ENCODE measurements around the gene PIEZO1.

The PIEZO1 gene

GRCh38 chr16:88732961-88733294, 52.1 kb downstream of the PIEZO1 start:
- no peak for DNase-seq

- DNase-seq, result peak; percentile 35
These were observed 52.7 kb downstream of the PIEZO1 start for GRCh38 chr16:88732172-88732960.

GRCh38 chr16:88731699-88732098, 53.3 kb downstream of the PIEZO1 start:
- no peak for DNase-seq

GRCh38 chr16:88730632-88731607, 54.1 kb downstream of the PIEZO1 start:
- peak; percentile 75 for DNase-seq

GRCh38 chr16:88727871-88728270, 57.1 kb downstream of the PIEZO1 start:
- peak; percentile 81 for DNase-seq

- no peak for DNase-seq
These were observed 58.0 kb downstream of the PIEZO1 start for GRCh38 chr16:88726981-88727380.

- DNase-seq, result no peak
These were observed 58.6 kb downstream of the PIEZO1 start for GRCh38 chr16:88726408-88726749.

GRCh38 chr16:88725609-88726407, 59.2 kb downstream of the PIEZO1 start:
- no peak for DNase-seq

- DNase-seq, result no peak
These were observed 60.0 kb downstream of the PIEZO1 start for GRCh38 chr16:88724855-88725555.

GRCh38 chr16:88723911-88724310, 61.1 kb downstream of the PIEZO1 start:
- no peak for DNase-seq

GRCh38 chr16:88723507-88723887, 61.5 kb downstream of the PIEZO1 start:
- DNase-seq, result no peak

GRCh38 chr16:88722784-88723506, 62.1 kb downstream of the PIEZO1 start:
- DNase-seq, result no peak

- no peak for DNase-seq
These were observed 62.9 kb downstream of the PIEZO1 start for GRCh38 chr16:88721815-88722755.

- DNase-seq, result no peak
These were observed 63.8 kb downstream of the PIEZO1 start for GRCh38 chr16:88721236-88721635.

- no peak for DNase-seq
These were observed 64.5 kb downstream of the PIEZO1 start for GRCh38 chr16:88720396-88720970.

- no peak for DNase-seq
These were observed 65.1 kb downstream of the PIEZO1 start for GRCh38 chr16:88719933-88720296.

- no peak for DNase-seq
These were observed 65.6 kb downstream of the PIEZO1 start for GRCh38 chr16:88719267-88719932.

GRCh38 chr16:88718178-88718577, 66.8 kb downstream of the PIEZO1 start:
- no peak for DNase-seq

- DNase-seq, result no peak
These were observed 68.4 kb downstream of the PIEZO1 start for GRCh38 chr16:88716601-88717001.

- DNase-seq, result no peak
These were observed 68.8 kb downstream of the PIEZO1 start for GRCh38 chr16:88716201-88716600.
